Measurements from ENCODE around the gene FAAP20.

FAAP20 gene

GRCh38 chr1:2239384-2239985, 44.9 kb upstream of the FAAP20 start:
- Histone ChIP-seq H3K4me1 (peaks cover 5% of the 10 kb centered on the region), H3K9ac (no peak overlapping the region), H3K27me3 (ENCODE audit: control insufficient read depth, insufficient read depth, low read length) (no peaks in the 10 kb centered on the region), H2AFZ (no peak overlapping the region), H3K79me2 (peaks cover 62% of the 10 kb centered on the region), H3K4me3 (ENCODE audit: low read depth, low read length) (no peak overlapping the region), H3K9me3 (ENCODE audit: control insufficient read depth, low read length) (no peaks in the 10 kb centered on the region), H3K4me2 (ENCODE audit: low read length) (no peak overlapping the region), H3K36me3 (ENCODE audit: control insufficient read depth, insufficient read depth, low read length) (no peaks in the 10 kb centered on the region), H3K27ac (no peak overlapping the region)
- TF ChIP-seq, protein P1, sequence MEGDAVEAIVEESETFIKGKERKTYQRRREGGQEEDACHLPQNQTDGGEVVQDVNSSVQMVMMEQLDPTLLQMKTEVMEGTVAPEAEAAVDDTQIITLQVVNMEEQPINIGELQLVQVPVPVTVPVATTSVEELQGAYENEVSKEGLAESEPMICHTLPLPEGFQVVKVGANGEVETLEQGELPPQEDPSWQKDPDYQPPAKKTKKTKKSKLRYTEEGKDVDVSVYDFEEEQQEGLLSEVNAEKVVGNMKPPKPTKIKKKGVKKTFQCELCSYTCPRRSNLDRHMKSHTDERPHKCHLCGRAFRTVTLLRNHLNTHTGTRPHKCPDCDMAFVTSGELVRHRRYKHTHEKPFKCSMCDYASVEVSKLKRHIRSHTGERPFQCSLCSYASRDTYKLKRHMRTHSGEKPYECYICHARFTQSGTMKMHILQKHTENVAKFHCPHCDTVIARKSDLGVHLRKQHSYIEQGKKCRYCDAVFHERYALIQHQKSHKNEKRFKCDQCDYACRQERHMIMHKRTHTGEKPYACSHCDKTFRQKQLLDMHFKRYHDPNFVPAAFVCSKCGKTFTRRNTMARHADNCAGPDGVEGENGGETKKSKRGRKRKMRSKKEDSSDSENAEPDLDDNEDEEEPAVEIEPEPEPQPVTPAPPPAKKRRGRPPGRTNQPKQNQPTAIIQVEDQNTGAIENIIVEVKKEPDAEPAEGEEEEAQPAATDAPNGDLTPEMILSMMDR (IDR thresholded peaks at IDR 0.05): no peak

GRCh38 chr1:2239013-2239370, 44.4 kb upstream of the FAAP20 start:
- Histone ChIP-seq H3K4me1 (peaks cover 5% of the 10 kb centered on the region), H3K27ac (no peak overlapping the region), H3K4me2 (ENCODE audit: low read length) (no peak overlapping the region), H3K36me3 (ENCODE audit: control insufficient read depth, insufficient read depth, low read length) (no peaks in the 10 kb centered on the region), H3K9me3 (ENCODE audit: control insufficient read depth, low read length) (no peaks in the 10 kb centered on the region), H3K4me3 (ENCODE audit: low read depth, low read length) (no peak overlapping the region), H3K27me3 (ENCODE audit: control insufficient read depth, insufficient read depth, low read length) (no peaks in the 10 kb centered on the region), H3K79me2 (peaks cover 64% of the 10 kb centered on the region), H3K9ac (no peak overlapping the region), H2AFZ (no peak overlapping the region)
- TF ChIP-seq, protein P1 (IDR thresholded peaks at IDR 0.05): no peak

GRCh38 chr1:2238361-2239012, 43.9 kb upstream of the FAAP20 start:
- no peaks in the 10 kb centered on the region for H3K9me3 ChIP-seq (ENCODE audit: control insufficient read depth, low read length)
- no peak overlapping the region for H3K4me3 ChIP-seq (ENCODE audit: low read depth, low read length)
- no peak overlapping the region for H3K27ac ChIP-seq
- H3K36me3 ChIP-seq (ENCODE audit: control insufficient read depth, insufficient read depth, low read length): no peaks in the 10 kb centered on the region
- H3K4me1 ChIP-seq: peaks cover 5% of the 10 kb centered on the region
- peaks cover 62% of the 10 kb centered on the region for H3K79me2 ChIP-seq
- no peak overlapping the region for H2AFZ ChIP-seq
- no peak overlapping the region for H3K4me2 ChIP-seq (ENCODE audit: low read length)
- H3K9ac ChIP-seq: no peak overlapping the region
- TF ChIP-seq, protein P1 (IDR thresholded peaks at IDR 0.05): no peak
- H3K27me3 ChIP-seq (ENCODE audit: control insufficient read depth, insufficient read depth, low read length): no peaks in the 10 kb centered on the region

DNA sequence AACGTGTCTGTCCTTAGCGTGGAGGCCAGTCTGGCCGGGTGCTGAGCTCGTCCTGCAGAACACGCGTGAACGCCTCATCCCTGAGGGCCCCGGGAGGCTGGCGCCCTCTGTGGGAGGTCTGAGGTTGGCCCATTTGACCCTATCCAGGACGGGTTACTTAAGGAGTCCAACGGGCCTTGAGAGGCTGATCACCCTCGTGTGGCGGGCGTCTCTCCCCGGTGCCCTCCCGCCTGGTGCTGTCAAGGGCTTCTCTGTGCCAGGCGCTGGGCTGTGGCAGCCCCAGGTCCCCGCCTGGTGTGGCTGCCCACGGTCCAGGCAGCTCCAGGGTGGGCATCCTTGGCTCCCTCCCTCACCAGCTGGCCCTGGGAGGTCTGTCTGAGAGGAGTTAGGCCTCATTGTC, 43.2 kb upstream of the FAAP20 start:
- H3K4me2 ChIP-seq (ENCODE audit: low read length): no peak overlapping the region
- H3K27me3 ChIP-seq (ENCODE audit: control insufficient read depth, insufficient read depth, low read length): no peaks in the 10 kb centered on the region
- H2AFZ ChIP-seq: no peak overlapping the region
- TF ChIP-seq, protein P1 (IDR thresholded peaks at IDR 0.05): no peak
- peaks cover 60% of the 10 kb centered on the region for H3K79me2 ChIP-seq
- no peaks in the 10 kb centered on the region for H3K9me3 ChIP-seq (ENCODE audit: control insufficient read depth, low read length)
- H3K27ac ChIP-seq: no peak overlapping the region
- H3K36me3 ChIP-seq (ENCODE audit: control insufficient read depth, insufficient read depth, low read length): no peaks in the 10 kb centered on the region
- peaks cover 5% of the 10 kb centered on the region for H3K4me1 ChIP-seq
- H3K4me3 ChIP-seq (ENCODE audit: low read depth, low read length): no peak overlapping the region
- H3K9ac ChIP-seq: no peak overlapping the region
